GM23248 (cell line): ENCODE results near the gene COPS9.

Source experiments
- EZH2 ChIP-seq: fragments of 200-600 bp; sonication (generic); IDR thresholded peaks from 2 replicates; pipeline ENCODE4 v1.6.1; 2018; ENCODE audit warnings: antibody characterized with exemption, mild to moderate bottlenecking; ENCODE audit not compliant: insufficient read depth, poor library complexity, severe bottlenecking
- EZH2phosphoT487 ChIP-seq: fragments of 200-600 bp; sonication (generic); IDR thresholded peaks from 2 replicates; pipeline ENCODE4 v1.6.1; 2018; ENCODE audit warnings: antibody characterized with exemption, moderate library complexity, mild to moderate bottlenecking, low read depth; ENCODE audit not compliant: insufficient read depth

DNA sequence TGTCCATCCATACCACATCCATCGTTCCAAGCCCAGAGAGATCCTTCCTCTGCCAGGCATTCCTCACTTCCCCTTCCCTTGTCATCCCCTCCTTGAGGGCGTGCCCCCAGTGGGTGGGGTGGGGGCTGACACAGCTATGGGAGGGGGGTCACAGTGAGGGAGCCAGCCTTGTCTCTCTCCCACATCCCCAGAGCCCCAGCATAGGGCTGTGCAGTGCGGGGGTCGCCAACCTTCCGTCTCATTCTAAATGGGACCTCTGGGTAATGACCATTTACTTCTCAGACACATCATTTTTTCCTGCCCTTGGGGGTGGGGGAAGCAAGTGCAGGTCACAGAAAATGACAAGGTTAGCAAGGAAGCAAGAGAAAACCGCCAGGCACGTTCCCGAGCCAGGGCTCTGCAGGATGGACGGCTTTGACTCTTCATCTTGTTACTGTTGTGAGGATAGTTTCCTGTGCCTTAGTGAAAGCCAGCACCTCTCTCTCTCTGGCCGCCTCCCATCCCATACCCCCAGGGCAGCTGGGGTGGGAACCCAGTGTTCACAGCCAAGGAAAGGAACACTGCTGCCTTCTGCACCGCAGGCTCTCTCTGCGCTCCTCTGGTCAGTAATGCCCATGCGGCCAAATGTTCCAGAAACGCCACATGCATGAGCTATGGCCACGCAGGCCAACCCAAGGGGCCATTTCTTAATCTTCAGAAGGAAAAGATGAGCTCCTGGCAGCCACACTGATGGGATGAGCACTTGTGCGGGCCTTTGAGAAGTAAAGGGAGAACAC, 27.0 kb upstream of the COPS9 start:
- TF ChIP-seq EZH2 (no peak), EZH2phosphoT487 (no peak)
